ENCODE measurements around the gene TTC8. TPM values are rescaled to one million over a fixed set of nuclear protein-coding genes. Genes with fewer than 3 reads are reported as not detected.

The TTC8 gene
- total RNA-seq, 1 donor from 2014 or later, result 3.4 TPM

DNA sequence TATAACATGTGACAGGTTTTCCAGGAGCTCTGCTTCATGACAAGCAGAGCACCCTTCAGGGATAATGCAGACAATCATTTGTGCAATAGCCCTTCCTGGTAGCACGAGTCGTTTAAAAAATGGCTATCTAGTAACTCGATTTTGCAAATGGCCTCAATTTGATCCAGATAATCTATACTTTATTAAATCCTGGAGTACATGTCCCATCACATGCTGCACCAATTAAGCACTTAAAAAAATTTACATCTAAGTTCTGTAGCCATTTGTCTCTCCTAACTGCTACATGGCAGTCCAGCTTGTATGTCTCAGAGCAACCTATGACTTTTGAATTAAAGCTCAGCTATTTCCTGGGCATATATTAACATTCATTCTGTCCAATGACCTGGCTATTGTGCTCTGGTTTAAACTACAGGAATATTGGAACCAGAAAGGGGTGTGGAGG is 79.8 kb downstream of the TTC8 start:
- intact Hi-C loops (cut with micrococcal nuclease), result no loop called here
- DNase-seq, result no peak
- Mint-ChIP-seq H3K27me3 (peaks cover 3% of the 10 kb centered on the region), H3K4me1 (no peaks in the 10 kb centered on the region), H3K27ac (no peak overlapping the region), H3K36me3 (ENCODE audit: low read depth) (no peaks in the 10 kb centered on the region), H3K4me3 (no peak overlapping the region), H3K9me3 (no peaks in the 10 kb centered on the region)

- H3K4me1 Mint-ChIP-seq, result no peaks in the 10 kb centered on the region
- no peak overlapping the region for H3K4me3 Mint-ChIP-seq
- intact Hi-C loops (cut with micrococcal nuclease), result no loop called here
- H3K9me3 Mint-ChIP-seq, result no peaks in the 10 kb centered on the region
- DNase-seq, result no peak
- H3K36me3 Mint-ChIP-seq (ENCODE audit: low read depth), result no peaks in the 10 kb centered on the region
- H3K27ac Mint-ChIP-seq, result no peak overlapping the region
- peaks cover 3% of the 10 kb centered on the region for H3K27me3 Mint-ChIP-seq
These were observed 80.4 kb downstream of the TTC8 start for GRCh38 chr14:88904864-88905263.

DNA sequence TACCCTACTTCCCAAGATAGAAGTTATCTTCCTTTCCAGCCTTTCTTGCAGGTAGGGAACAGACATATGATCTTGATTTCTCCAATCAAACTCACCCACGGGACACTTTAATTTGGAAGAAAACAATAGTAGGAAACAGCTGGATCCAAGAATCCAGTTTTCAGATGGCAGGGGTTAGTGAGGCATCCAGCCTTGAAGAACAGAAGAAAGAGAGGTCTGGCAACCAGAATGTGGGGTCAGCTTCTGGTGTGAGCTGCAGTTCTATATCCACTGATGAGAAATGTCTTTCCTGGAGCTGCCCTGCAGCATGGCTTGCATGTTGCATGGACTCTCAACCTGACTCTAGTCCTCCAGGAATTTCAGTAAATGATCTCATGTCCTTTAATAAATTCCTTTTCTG is 83.8 kb downstream of the TTC8 start:
- Mint-ChIP-seq H3K27me3 (no peaks in the 10 kb centered on the region), H3K27ac (no peak overlapping the region), H3K36me3 (ENCODE audit: low read depth) (no peaks in the 10 kb centered on the region), H3K4me3 (no peak overlapping the region), H3K9me3 (no peaks in the 10 kb centered on the region), H3K4me1 (no peaks in the 10 kb centered on the region)
- DNase-seq, result no peak
- intact Hi-C loops (cut with micrococcal nuclease), result no loop called here

DNA sequence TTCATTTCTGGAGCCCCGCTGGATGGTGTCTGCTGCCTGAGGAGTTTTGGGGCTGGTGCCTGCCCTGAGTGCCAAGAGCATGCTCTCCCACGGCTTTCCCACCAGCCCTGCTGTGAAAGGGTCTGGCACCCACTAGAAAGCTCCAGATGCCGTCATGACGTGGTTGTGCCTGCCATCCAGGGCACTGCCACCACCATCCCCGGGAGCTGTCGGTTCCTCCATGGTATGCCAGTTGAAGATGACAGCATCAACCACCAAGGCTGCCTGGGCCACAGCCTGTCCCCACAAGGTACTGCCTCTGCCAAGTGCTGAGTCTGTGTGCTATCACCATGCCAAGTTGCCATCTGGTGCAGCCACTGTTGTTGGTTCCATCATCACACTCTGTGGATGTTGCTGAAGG is 85.9 kb downstream of the TTC8 start:
- H3K4me3 Mint-ChIP-seq, result no peak overlapping the region

GRCh38 chr14:88911809-88912208 is 87.4 kb downstream of the TTC8 start:
- Mint-ChIP-seq H3K27me3 (no peaks in the 10 kb centered on the region), H3K9me3 (no peaks in the 10 kb centered on the region), H3K4me3 (no peak overlapping the region), H3K36me3 (ENCODE audit: low read depth) (no peaks in the 10 kb centered on the region), H3K27ac (no peak overlapping the region), H3K4me1 (no peaks in the 10 kb centered on the region)
- intact Hi-C loops (cut with micrococcal nuclease), result no loop called here
- DNase-seq, result no peak

More for the DNA sequence above, 85.9 kb downstream of the TTC8 start:
- Mint-ChIP-seq H3K36me3 (ENCODE audit: low read depth) (no peaks in the 10 kb centered on the region), H3K27me3 (no peaks in the 10 kb centered on the region), H3K4me1 (no peaks in the 10 kb centered on the region), H3K9me3 (no peaks in the 10 kb centered on the region), H3K27ac (no peak overlapping the region)
- no peak for DNase-seq
- intact Hi-C loops (cut with micrococcal nuclease), result no loop called here

DNA sequence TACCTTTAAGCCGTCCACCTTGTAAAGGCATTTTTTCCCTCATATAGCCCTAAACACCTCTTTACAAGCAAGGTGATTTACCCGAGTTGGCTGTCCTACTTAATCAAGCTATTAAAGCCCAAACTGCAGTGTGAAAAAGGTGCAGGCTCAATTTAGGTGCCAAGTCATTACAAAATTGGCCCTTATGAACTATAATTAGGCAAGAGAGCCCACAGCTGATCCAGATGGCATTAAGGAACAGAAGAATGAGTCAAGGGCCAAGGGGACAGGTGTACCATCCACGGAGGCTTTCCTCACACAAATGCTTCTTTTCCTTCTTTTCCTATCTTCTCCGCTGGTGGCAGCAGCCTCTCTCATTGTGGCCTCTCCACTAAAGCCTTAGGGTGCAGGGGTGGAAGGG is 90.5 kb downstream of the TTC8 start:
- no peak for DNase-seq
- Mint-ChIP-seq H3K4me3 (no peak overlapping the region), H3K4me1 (no peaks in the 10 kb centered on the region), H3K27me3 (no peaks in the 10 kb centered on the region), H3K36me3 (ENCODE audit: low read depth) (no peaks in the 10 kb centered on the region), H3K9me3 (no peaks in the 10 kb centered on the region), H3K27ac (no peak overlapping the region)
- intact Hi-C loops (cut with micrococcal nuclease), result no loop called here

DNA sequence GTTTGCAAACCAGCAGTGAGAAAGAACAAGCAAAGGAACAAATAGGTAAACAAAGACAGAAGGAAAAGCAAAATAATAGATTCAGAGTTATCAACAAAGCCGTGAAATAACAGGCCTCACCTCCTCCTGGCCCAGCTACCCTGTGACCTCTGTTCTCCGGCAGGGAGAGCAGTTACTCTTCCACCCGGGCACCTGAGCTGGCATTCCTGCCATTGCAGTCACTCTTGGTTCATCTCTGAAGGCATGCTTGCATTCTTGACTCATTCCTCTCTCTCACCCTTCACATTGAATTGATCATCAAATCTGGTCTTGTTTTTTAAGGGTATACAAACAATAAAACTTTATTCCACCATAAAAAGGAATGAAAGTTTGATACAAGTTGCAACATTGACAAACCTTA is 95.1 kb downstream of the TTC8 start:
- Mint-ChIP-seq H3K27ac (no peak overlapping the region), H3K9me3 (no peaks in the 10 kb centered on the region), H3K36me3 (ENCODE audit: low read depth) (no peaks in the 10 kb centered on the region), H3K4me3 (no peak overlapping the region), H3K4me1 (no peaks in the 10 kb centered on the region), H3K27me3 (no peaks in the 10 kb centered on the region)
- DNase-seq, result no peak
- intact Hi-C loops (cut with micrococcal nuclease), result no loop called here

Other genes with a start within 250 kb of the TTC8 start
- 0.66 and 0.82 TPM in 2 replicates for gene EML5, start 31.7 kb upstream of the TTC8 start, total RNA-seq

All from activated CD4-positive, alpha-beta T cell treated with anti-CD3 and anti-CD28 coated beads, Interleukin-2, amount 10 ng/mL, durations not matched to agents 24 days and 14 days (primary cell).